Fibroblast of upper back skin (primary cell): Measurements from ENCODE around the gene TANC1.
"Not testable (repeated sequence)": the region's sequence is repeated elsewhere in the genome, so short reads cannot be mapped to it uniquely, and the experiment has no call there.

ENCODE experiments used
- DNase-seq: peaks from one replicate; pipeline ENCODE4 v3.0.0-alpha.2; 2013

Gene TANC1

GRCh38 chr2:159094173-159094737, 125.8 kb downstream of the TANC1 start:
- peak; percentile 49 for DNase-seq

GRCh38 chr2:159095813-159096212, 127.4 kb downstream of the TANC1 start:
- no peak for DNase-seq

GRCh38 chr2:159096302-159096855, 127.9 kb downstream of the TANC1 start:
- not testable (repeated sequence) for DNase-seq

- no peak for DNase-seq
Observed at GRCh38 chr2:159096901-159097300, 128.5 kb downstream of the TANC1 start.

GRCh38 chr2:159098361-159098760, 129.9 kb downstream of the TANC1 start:
- DNase-seq = no peak

- DNase-seq = no peak
Observed at GRCh38 chr2:159098921-159099411, 130.5 kb downstream of the TANC1 start.

- no peak for DNase-seq
Observed at GRCh38 chr2:159101755-159102489, 133.5 kb downstream of the TANC1 start.

- DNase-seq = no peak
Observed at GRCh38 chr2:159103411-159103810, 135.0 kb downstream of the TANC1 start.

- DNase-seq = peak; percentile 78
Observed at GRCh38 chr2:159106109-159106508, 137.7 kb downstream of the TANC1 start.

- DNase-seq = no peak
Observed at GRCh38 chr2:159108181-159108893, 139.9 kb downstream of the TANC1 start.

GRCh38 chr2:159109517-159109916, 141.1 kb downstream of the TANC1 start:
- peak; percentile 55 for DNase-seq

- DNase-seq = no peak
Observed at GRCh38 chr2:159110784-159111183, 142.3 kb downstream of the TANC1 start.

GRCh38 chr2:159111346-159111927, 143.0 kb downstream of the TANC1 start:
- no peak for DNase-seq

GRCh38 chr2:159114835-159115234, 146.4 kb downstream of the TANC1 start:
- no peak for DNase-seq

- no peak for DNase-seq
Observed at GRCh38 chr2:159116922-159117321, 148.5 kb downstream of the TANC1 start.

GRCh38 chr2:159117658-159118057, 149.2 kb downstream of the TANC1 start:
- DNase-seq = no peak

- peak; percentile 83 for DNase-seq
Observed at GRCh38 chr2:159118115-159118858, 149.8 kb downstream of the TANC1 start.

GRCh38 chr2:159118859-159119500, 150.5 kb downstream of the TANC1 start:
- DNase-seq = no peak

- peak; percentile 36 for DNase-seq
Observed at GRCh38 chr2:159119652-159120257, 151.3 kb downstream of the TANC1 start.

- no peak for DNase-seq
Observed at GRCh38 chr2:159123786-159124185, 155.3 kb downstream of the TANC1 start.

- peak; percentile 97 for DNase-seq
Observed at GRCh38 chr2:159124441-159124911, 156.0 kb downstream of the TANC1 start.
